HepG2 (cell line): Measurements from ENCODE around the gene ILDR1. TPM values are rescaled to one million over a fixed set of nuclear protein-coding genes. Genes with fewer than 3 reads are reported as not detected.

Source experiments
- ATAC-seq: fragments of 200-7000 bp; cut with Tn5 transposase; 3 replicates; pipeline ENCODE4 v1.9.1; 2020; ENCODE audit warnings: mild to moderate bottlenecking, moderate library complexity
- BruUV-seq: library from RNA; stranded (reverse); fragments of 400-500 nt; replicated peaks from 2 replicates; lab custom pipeline; 2021; lab: Mats Ljungman, UMichigan
- CTCF ChIA-PET: fragments of 300-600 bp; formaldehyde crosslinking; extraction: SDS; loops from one replicate; lab custom pipeline; 2021; ENCODE audit warnings: low total read pairs, inconsistent platforms, low intra/inter-chr PET ratio; lab: Yijun Ruan, JAX
- POLR2A ChIA-PET: fragments of 350-600 bp; sonication (Branson Sonifier 250); formaldehyde crosslinking; loops from one replicate; lab custom pipeline; 2020; ENCODE audit warnings: antibody characterized with exemption, inconsistent platforms; lab: Yijun Ruan, JAX
- DNase-seq: peaks from one replicate; pipeline ENCODE4 v3.0.0-alpha.2; 2015; ENCODE audit warnings: low spot score
- FAIRE-seq: peaks from 3 replicates; lab custom pipeline; 2011; peaks lifted over from hg19 to GRCh38; lab: Jason Lieb, UNC
- H2AFZ ChIP-seq: one replicate; pipeline ENCODE4 v1.6.1; 2011; ENCODE audit warnings: low read length, inconsistent platforms
- H3K27ac ChIP-seq: fragments of 300-600 bp; 3 replicates; pipeline ENCODE4 v1.8.0; 2011; ENCODE audit warnings: mixed run types, mild to moderate bottlenecking, mixed read lengths, low read length, inconsistent platforms; ENCODE audit not compliant: insufficient read depth; ENCODE audit errors: extremely low read length
- H3K27me3 ChIP-seq, 2 experiments: fragments of 200-600 bp in 1 of 2; 2 replicates in 1 of 2; 3 replicates in 1 of 2; pipeline versions ENCODE4 v1.6.0 to v1.8.0; 2011; ENCODE audit warnings: low read length in 2 of 2, mild to moderate bottlenecking in 2 of 2, moderate library complexity in 2 of 2, inconsistent platforms in 1 of 2; ENCODE audit not compliant: insufficient read depth in 2 of 2, control insufficient read depth in 1 of 2
- H3K36me3 ChIP-seq, 2 experiments: fragments of 200-600 bp in 1 of 2; replicated peaks in 1 of 2; 2 replicates in 1 of 2; 3 replicates in 1 of 2; pipeline versions ENCODE4 v1.5.1 to v1.8.0; 2011; ENCODE audit warnings: low read length in 2 of 2, inconsistent platforms in 1 of 2; ENCODE audit not compliant: insufficient read depth in 2 of 2, control insufficient read depth in 1 of 2
- H3K4me1 ChIP-seq: 2 replicates; pipeline ENCODE4 v1.5.1; 2012; ENCODE audit warnings: low read length, inconsistent platforms; ENCODE audit not compliant: insufficient read depth
- H3K4me2 ChIP-seq: 2 replicates; pipeline ENCODE4 v1.6.0; 2011; ENCODE audit warnings: low read depth, low read length, inconsistent platforms
- H3K4me3 ChIP-seq, 3 experiments: fragments of 200-600 bp in 1 of 3; sonication (generic), shearing (Covaris generic) in 1 of 3; replicated peaks in 1 of 3; 2 replicates each; pipeline ENCODE4 v1.5.1; 2011 to 2016; ENCODE audit warnings: low read length in 3 of 3, inconsistent platforms in 2 of 3, low read depth in 2 of 3, mild to moderate bottlenecking in 2 of 3, control low read depth in 1 of 3, mixed read lengths in 1 of 3; ENCODE audit not compliant: insufficient read depth in 1 of 3
- H3K79me2 ChIP-seq: one replicate; pipeline ENCODE4 v1.6.1; 2011; ENCODE audit warnings: low read length, inconsistent platforms; ENCODE audit not compliant: insufficient read depth
- H3K9ac ChIP-seq: 2 replicates; pipeline ENCODE4 v1.6.0; 2011; ENCODE audit warnings: mild to moderate bottlenecking, low read depth, low read length, inconsistent platforms; ENCODE audit not compliant: insufficient read depth
- H3K9me3 ChIP-seq: 2 replicates; pipeline ENCODE4 v1.5.1; 2012; ENCODE audit warnings: mild to moderate bottlenecking, low read length
- H4K20me1 ChIP-seq: 2 replicates; pipeline ENCODE4 v1.6.0; 2011; ENCODE audit warnings: inconsistent platforms, mild to moderate bottlenecking, low read length, moderate library complexity; ENCODE audit not compliant: insufficient read depth
- EZH2 ChIP-seq: conservative IDR thresholded peaks from 2 replicates; pipeline ENCODE4 v1.6.1; 2012; ENCODE audit warnings: mild to moderate bottlenecking, low read depth, low read length, moderate library complexity
- GPN1 ChIP-seq: sonication (generic); formaldehyde crosslinking; IDR thresholded peaks from 2 replicates; pipeline ENCODE4 v1.5.1; 2020; ENCODE audit warnings: missing genetic modification reagents, borderline replicate concordance
- ZBTB1 ChIP-seq: sonication (generic); formaldehyde crosslinking; IDR thresholded peaks from 2 replicates; pipeline ENCODE4 v1.4.0; 2020; ENCODE audit warnings: missing genetic modification reagents, borderline replicate concordance
- ZFP41 ChIP-seq: sonication (generic); formaldehyde crosslinking; IDR thresholded peaks from 2 replicates; pipeline ENCODE4 v1.4.0; 2020; ENCODE audit warnings: mild to moderate bottlenecking, missing genetic modification reagents, borderline replicate concordance
- WGBS: methylation state at CpG from one replicate; pipeline ENCODE4 v1.1.6; 2017; ENCODE audit warnings: low lambda C conversion rate; 5-methylcytosine and 5-hydroxymethylcytosine counted together
- in situ Hi-C: cut with HindIII; loops from 2 replicates; pipeline ENCODE4 v1.10.0; 2017; ENCODE audit warnings: low pct_unique_long_range_greater_than_20kb; ENCODE audit not compliant: extremely low pct_ligation_motif_present
- intact Hi-C: fragments of 100-400 bp; cut with micrococcal nuclease; formaldehyde crosslinking; loops from one replicate; pipeline ENCODE4 v1.10.0; 2022; ENCODE audit not compliant: unreplicated experiment
- polyA plus RNA-seq, 8 experiments: library from polyadenylated mRNA; depleted of rRNA in 3 of 8; stranded (reverse) in 7 of 8; unstranded in 1 of 8; fragments of >200 nt; fragmentation: Illumina TruSeq in 4 of 8; extraction: Trizol in 4 of 8; gene quantifications; 2 replicates each; pipeline versions ENCODE4 v1.2.1 to v1.2.3, GENCODE V29; 2011 to 2016; ENCODE audit warnings: low read depth in 4 of 8, missing spikeins in 1 of 8, mixed read lengths in 1 of 8; ENCODE audit not compliant: insufficient read depth in 1 of 8
- total RNA-seq, 5 experiments: library from RNA; depleted of rRNA; stranded (reverse); fragments of >200 nt; fragmentation: Illumina TruSeq; extraction: Trizol; gene quantifications; 2 replicates each; pipeline ENCODE4 v1.2.3, GENCODE V29; 2016; ENCODE audit warnings: low read depth in 1 of 5
- TF ChIP-seq, protein P1 (sequence below): sonication (generic); formaldehyde crosslinking; IDR thresholded peaks from 2 replicates; pipeline ENCODE4 v1.4.0; 2020; ENCODE audit warnings: mild to moderate bottlenecking, missing genetic modification reagents, borderline replicate concordance
- TF ChIP-seq, protein P2 (sequence below): IDR thresholded peaks from 2 replicates; pipeline ENCODE4 v1.6.1; 2018; ENCODE audit warnings: missing genetic modification reagents

ILDR1 gene
- total and polyA plus RNA-seq, 2 of the 13 experiments (the other 11 are each of a cell fraction or from before 2014, with no cell fraction given): not detected

DNA sequence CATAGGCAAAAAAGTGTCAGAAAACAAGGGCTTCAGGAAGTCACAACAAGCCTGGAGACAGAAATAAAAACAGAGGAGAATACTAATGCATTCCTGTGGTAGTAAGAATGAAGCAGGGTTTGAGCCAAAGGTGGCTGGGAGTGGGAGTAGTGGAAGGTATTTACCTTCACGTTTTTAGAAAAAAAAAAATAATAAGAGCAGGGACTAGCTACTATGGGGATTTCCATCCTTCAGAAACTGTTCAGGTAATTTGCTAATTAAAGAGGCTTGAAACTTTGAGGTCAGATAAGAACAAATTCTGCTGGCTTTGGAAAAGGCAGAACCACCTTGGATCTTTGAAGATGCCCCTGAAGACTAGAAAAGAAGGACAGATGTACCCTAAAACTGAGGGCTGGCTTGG is 18.4 kb downstream of the ILDR1 start:
- in situ Hi-C loops: no loop called here
- POLR2A ChIA-PET: no interaction called here
- Histone ChIP-seq H3K9ac (no peak overlapping the region), H3K79me2 (no peaks in the 10 kb centered on the region), H3K4me3 (no peak overlapping the region), H3K27me3 (no peaks in the 10 kb centered on the region; a peak in 1 of 5 replicates), H4K20me1 (no peaks in the 10 kb centered on the region), H3K4me2 (no peak overlapping the region), H2AFZ (no peak overlapping the region), H3K36me3 (no peaks in the 10 kb centered on the region), H3K27ac (no peak overlapping the region), H3K4me1 (no peaks in the 10 kb centered on the region), H3K9me3 (no peaks in the 10 kb centered on the region)
- DNase-seq (no peak), FAIRE-seq (no peak), ATAC-seq (no peak)
- CTCF ChIA-PET: no interaction called here
- intact Hi-C loops: no loop called here
- BruUV-seq: no TSS peak
- 6% methylated on average over 1 of the region's 1 CpG for WGBS
- TF ChIP-seq ZBTB1 (no peak), ZFP41 (CRISPR knock-in tag) (no peak)

DNA sequence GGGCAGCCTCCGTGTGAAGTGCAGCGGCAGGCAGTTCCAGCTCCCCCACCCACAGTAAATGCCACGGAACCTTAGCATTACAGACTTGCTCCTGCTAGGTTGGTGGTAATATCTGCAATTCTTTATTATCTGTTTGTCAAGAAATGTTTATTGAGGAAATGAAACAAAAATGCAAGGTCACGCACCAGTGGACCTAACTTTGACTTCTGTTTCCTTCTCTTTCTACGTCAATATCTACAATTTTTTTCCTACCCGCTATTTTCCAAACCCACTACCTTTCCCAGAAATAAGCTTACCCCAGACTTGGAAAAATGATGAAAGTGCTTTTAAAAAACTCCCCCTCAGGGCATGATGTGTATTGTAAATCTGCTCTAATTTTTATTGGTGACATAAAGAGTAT is 18.9 kb downstream of the ILDR1 start:
- no peak overlapping the region for H3K4me2 ChIP-seq
- WGBS: 53% methylated on average over 6 of the region's 6 CpGs
- POLR2A ChIA-PET: no interaction called here
- ATAC-seq: no peak
- H3K4me1 ChIP-seq: no peaks in the 10 kb centered on the region
- intact Hi-C loops (no loop called here), in situ Hi-C loops (no loop called here)
- no peaks in the 10 kb centered on the region for H3K79me2 ChIP-seq
- no peak overlapping the region for H3K9ac ChIP-seq
- H4K20me1 ChIP-seq: no peaks in the 10 kb centered on the region
- no peak overlapping the region for H3K27ac ChIP-seq
- CTCF ChIA-PET: no interaction called here
- DNase-seq: no peak
- FAIRE-seq: no peak
- H3K27me3 ChIP-seq: no peaks in the 10 kb centered on the region; a peak in 1 of 5 replicates
- no peak overlapping the region for H3K4me3 ChIP-seq
- no peak overlapping the region for H2AFZ ChIP-seq
- no TSS peak for BruUV-seq
- no peaks in the 10 kb centered on the region for H3K9me3 ChIP-seq
- H3K36me3 ChIP-seq: no peaks in the 10 kb centered on the region
- TF ChIP-seq, protein P1, sequence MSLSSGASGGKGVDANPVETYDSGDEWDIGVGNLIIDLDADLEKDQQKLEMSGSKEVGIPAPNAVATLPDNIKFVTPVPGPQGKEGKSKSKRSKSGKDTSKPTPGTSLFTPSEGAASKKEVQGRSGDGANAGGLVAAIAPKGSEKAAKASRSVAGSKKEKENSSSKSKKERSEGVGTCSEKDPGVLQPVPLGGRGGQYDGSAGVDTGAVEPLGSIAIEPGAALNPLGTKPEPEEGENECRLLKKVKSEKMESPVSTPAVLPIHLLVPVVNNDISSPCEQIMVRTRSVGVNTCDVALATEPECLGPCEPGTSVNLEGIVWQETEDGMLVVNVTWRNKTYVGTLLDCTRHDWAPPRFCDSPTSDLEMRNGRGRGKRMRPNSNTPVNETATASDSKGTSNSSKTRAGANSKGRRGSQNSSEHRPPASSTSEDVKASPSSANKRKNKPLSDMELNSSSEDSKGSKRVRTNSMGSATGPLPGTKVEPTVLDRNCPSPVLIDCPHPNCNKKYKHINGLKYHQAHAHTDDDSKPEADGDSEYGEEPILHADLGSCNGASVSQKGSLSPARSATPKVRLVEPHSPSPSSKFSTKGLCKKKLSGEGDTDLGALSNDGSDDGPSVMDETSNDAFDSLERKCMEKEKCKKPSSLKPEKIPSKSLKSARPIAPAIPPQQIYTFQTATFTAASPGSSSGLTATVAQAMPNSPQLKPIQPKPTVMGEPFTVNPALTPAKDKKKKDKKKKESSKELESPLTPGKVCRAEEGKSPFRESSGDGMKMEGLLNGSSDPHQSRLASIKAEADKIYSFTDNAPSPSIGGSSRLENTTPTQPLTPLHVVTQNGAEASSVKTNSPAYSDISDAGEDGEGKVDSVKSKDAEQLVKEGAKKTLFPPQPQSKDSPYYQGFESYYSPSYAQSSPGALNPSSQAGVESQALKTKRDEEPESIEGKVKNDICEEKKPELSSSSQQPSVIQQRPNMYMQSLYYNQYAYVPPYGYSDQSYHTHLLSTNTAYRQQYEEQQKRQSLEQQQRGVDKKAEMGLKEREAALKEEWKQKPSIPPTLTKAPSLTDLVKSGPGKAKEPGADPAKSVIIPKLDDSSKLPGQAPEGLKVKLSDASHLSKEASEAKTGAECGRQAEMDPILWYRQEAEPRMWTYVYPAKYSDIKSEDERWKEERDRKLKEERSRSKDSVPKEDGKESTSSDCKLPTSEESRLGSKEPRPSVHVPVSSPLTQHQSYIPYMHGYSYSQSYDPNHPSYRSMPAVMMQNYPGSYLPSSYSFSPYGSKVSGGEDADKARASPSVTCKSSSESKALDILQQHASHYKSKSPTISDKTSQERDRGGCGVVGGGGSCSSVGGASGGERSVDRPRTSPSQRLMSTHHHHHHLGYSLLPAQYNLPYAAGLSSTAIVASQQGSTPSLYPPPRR (CRISPR knock-in tag): no peak
- TF ChIP-seq, protein P2, sequence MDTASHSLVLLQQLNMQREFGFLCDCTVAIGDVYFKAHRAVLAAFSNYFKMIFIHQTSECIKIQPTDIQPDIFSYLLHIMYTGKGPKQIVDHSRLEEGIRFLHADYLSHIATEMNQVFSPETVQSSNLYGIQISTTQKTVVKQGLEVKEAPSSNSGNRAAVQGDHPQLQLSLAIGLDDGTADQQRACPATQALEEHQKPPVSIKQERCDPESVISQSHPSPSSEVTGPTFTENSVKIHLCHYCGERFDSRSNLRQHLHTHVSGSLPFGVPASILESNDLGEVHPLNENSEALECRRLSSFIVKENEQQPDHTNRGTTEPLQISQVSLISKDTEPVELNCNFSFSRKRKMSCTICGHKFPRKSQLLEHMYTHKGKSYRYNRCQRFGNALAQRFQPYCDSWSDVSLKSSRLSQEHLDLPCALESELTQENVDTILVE (CRISPR knock-in tag): no peak
- TF ChIP-seq EZH2: no peak
- TF ChIP-seq GPN1 (CRISPR knock-in tag): no peak
- TF ChIP-seq, all 625 proteins: peak for 0
